Brain microvascular endothelial cell (primary cell): ENCODE data around the gene BCAT1.

Experiments used
- DNase-seq: peaks from one replicate; pipeline ENCODE4 v3.0.0-alpha.2; 2020
- H3K27ac ChIP-seq: fragments of 250-450 bp; sonication (Bioruptor Pico); 2 replicates; pipeline ENCODE4 v1.5.1; 2020; ENCODE audit warnings: mild to moderate bottlenecking, moderate library complexity
- H3K27me3 ChIP-seq: fragments of 250-450 bp; sonication (Bioruptor Pico); replicated peaks from 2 replicates; pipeline ENCODE4 v1.5.1; 2020; ENCODE audit warnings: mild to moderate bottlenecking
- H3K36me3 ChIP-seq: fragments of 250-450 bp; sonication (Bioruptor Pico); replicated peaks from 2 replicates; pipeline ENCODE4 v1.5.1; 2020; ENCODE audit warnings: mild to moderate bottlenecking
- H3K4me3 ChIP-seq: 2 replicates; pipeline ENCODE4 v1.5.1; 2011; ENCODE audit warnings: low read depth, mild to moderate bottlenecking, control low read depth, low read length, moderate library complexity
- CTCF ChIP-seq: IDR thresholded peaks from 2 replicates; pipeline ENCODE4 v1.5.1; 2011; ENCODE audit warnings: low read depth, mild to moderate bottlenecking, moderate library complexity, low read length, control low read depth, inconsistent platforms; ENCODE audit errors: missing control alignments
- in situ Hi-C: cut with HindIII; loops from 2 replicates; pipeline ENCODE4 v1.10.0; 2017; ENCODE audit warnings: low sequenced_read_pairs, low pct_ligation_motif_present

The BCAT1 gene

GRCh38 chr12:24767016-24767415 is 181.9 kb downstream of the BCAT1 start:
- in situ Hi-C loops: no loop called here
- Histone ChIP-seq H3K27me3 (no peaks in the 10 kb centered on the region), H3K36me3 (no peaks in the 10 kb centered on the region), H3K27ac (no peak overlapping the region), H3K4me3 (no peak overlapping the region)
- no peak for DNase-seq
- no peak for TF ChIP-seq CTCF

GRCh38 chr12:24764712-24765111 is 184.2 kb downstream of the BCAT1 start:
- H3K27ac ChIP-seq: no peak overlapping the region
- TF ChIP-seq CTCF: no peak
- no peak overlapping the region for H3K4me3 ChIP-seq
- no peak for DNase-seq
- no peaks in the 10 kb centered on the region for H3K36me3 ChIP-seq
- H3K27me3 ChIP-seq: no peaks in the 10 kb centered on the region
- in situ Hi-C loops: no loop called here

- Histone ChIP-seq H3K27me3 (no peaks in the 10 kb centered on the region), H3K27ac (no peak overlapping the region), H3K36me3 (no peaks in the 10 kb centered on the region), H3K4me3 (no peak overlapping the region)
- no peak for TF ChIP-seq CTCF
- no peak for DNase-seq
- in situ Hi-C loops: no loop called here
Measured at GRCh38 chr12:24760606-24761378, 188.1 kb downstream of the BCAT1 start.

- Histone ChIP-seq H3K27ac (no peak overlapping the region), H3K27me3 (no peaks in the 10 kb centered on the region), H3K4me3 (no peak overlapping the region), H3K36me3 (no peaks in the 10 kb centered on the region)
- in situ Hi-C loops: no loop called here
- DNase-seq: no peak
- TF ChIP-seq CTCF: no peak
Measured at GRCh38 chr12:24760162-24760561, 188.7 kb downstream of the BCAT1 start.
